GM23338 (cell line): ENCODE measurements around the gene ADGRG7. TPM values are rescaled to one million over a fixed set of nuclear protein-coding genes. Genes with fewer than 3 reads are reported as not detected.

Experiments
- ATAC-seq: fragments of 200-7000 bp; cut with Tn5 transposase; 3 replicates; pipeline ENCODE4 v1.9.1; 2020
- DNase-seq: peaks from one replicate; pipeline ENCODE4 v3.0.0-alpha.2; 2015; ENCODE audit warnings: low spot score
- H2AFZ ChIP-seq: fragments of 200-600 bp; sonication (generic); 2 replicates; pipeline ENCODE4 v1.8.0; 2016; ENCODE audit warnings: antibody characterized with exemption, mild to moderate bottlenecking, moderate library complexity
- H3F3A ChIP-seq: fragments of 200-600 bp; sonication (generic); replicated peaks from 2 replicates; pipeline ENCODE4 v1.8.0; 2017; ENCODE audit warnings: antibody characterized with exemption, mixed run types, low read depth
- H3K27ac ChIP-seq: fragments of 200-600 bp; sonication (generic); 2 replicates; pipeline ENCODE4 v1.6.1; 2016; ENCODE audit warnings: low read depth
- H3K27me3 ChIP-seq: fragments of 200-600 bp; sonication (generic); 2 replicates; pipeline ENCODE4 v1.8.0; 2016; ENCODE audit warnings: mild to moderate bottlenecking, mixed run types, moderate library complexity; ENCODE audit not compliant: insufficient read depth
- H3K36me3 ChIP-seq: fragments of 200-600 bp; sonication (generic); 2 replicates; pipeline ENCODE4 v1.8.0; 2016; ENCODE audit warnings: mild to moderate bottlenecking; ENCODE audit not compliant: insufficient read depth
- H3K4me1 ChIP-seq: fragments of 200-600 bp; sonication (generic); 2 replicates; pipeline ENCODE4 v1.8.0; 2016; ENCODE audit warnings: mild to moderate bottlenecking, moderate library complexity; ENCODE audit not compliant: insufficient read depth
- H3K4me2 ChIP-seq: fragments of 200-600 bp; sonication (generic); 2 replicates; pipeline ENCODE4 v1.7.1; 2017; ENCODE audit warnings: mixed run types
- H3K4me3 ChIP-seq: fragments of 200-600 bp; sonication (generic); 2 replicates; pipeline ENCODE4 v1.6.1; 2016; ENCODE audit warnings: mixed run types
- H3K79me2 ChIP-seq: fragments of 200-600 bp; sonication (generic); replicated peaks from 2 replicates; pipeline ENCODE4 v1.8.0; 2017; ENCODE audit warnings: mild to moderate bottlenecking; ENCODE audit not compliant: insufficient read depth
- H3K9me2 ChIP-seq: fragments of 200-600 bp; sonication (generic); 2 replicates; pipeline ENCODE4 v1.8.0; 2017; ENCODE audit not compliant: insufficient read depth
- H4K20me1 ChIP-seq: fragments of 200-600 bp; sonication (generic); replicated peaks from 2 replicates; pipeline ENCODE4 v1.8.0; 2017; ENCODE audit warnings: mild to moderate bottlenecking; ENCODE audit not compliant: insufficient read depth
- H3K27ac Mint-ChIP-seq: 2 replicates; pipeline ENCODE4 v1.8.0; 2020; ENCODE audit warnings: inconsistent platforms, mild to moderate bottlenecking, moderate library complexity, mixed read lengths
- H3K27me3 Mint-ChIP-seq: 3 replicates; pipeline ENCODE4 v1.8.0; 2022; ENCODE audit warnings: low read depth, mild to moderate bottlenecking, moderate library complexity, mixed read lengths, inconsistent platforms; ENCODE audit not compliant: insufficient read depth, poor library complexity
- H3K36me3 Mint-ChIP-seq: 3 replicates; pipeline ENCODE4 v1.8.0; 2021; ENCODE audit warnings: low read depth, mild to moderate bottlenecking, inconsistent platforms, moderate library complexity, mixed read lengths
- H3K4me1 Mint-ChIP-seq: 3 replicates; pipeline ENCODE4 v1.8.0; 2020; ENCODE audit warnings: mild to moderate bottlenecking, inconsistent platforms, mixed read lengths
- H3K4me3 Mint-ChIP-seq: 3 replicates; pipeline ENCODE4 v1.8.0; 2021; ENCODE audit warnings: moderate library complexity, mild to moderate bottlenecking, inconsistent platforms, mixed read lengths
- H3K9me3 Mint-ChIP-seq: 3 replicates; pipeline ENCODE4 v1.8.0; 2020; ENCODE audit warnings: moderate library complexity, mild to moderate bottlenecking, inconsistent platforms, mixed read lengths
- CREB1 ChIP-seq: fragments of 250-450 bp; sonication (Bioruptor Pico); IDR thresholded peaks from 2 replicates; pipeline ENCODE4 v1.5.0; 2020; ENCODE audit warnings: low read depth, mild to moderate bottlenecking, moderate library complexity
- JUNB ChIP-seq: IDR thresholded peaks from one replicate; pipeline ENCODE4 v1.6.1; 2016; ENCODE audit warnings: antibody characterized with exemption; ENCODE audit not compliant: unreplicated experiment
- POLR2AphosphoS5 ChIP-seq: IDR thresholded peaks from 2 replicates; pipeline ENCODE4 v1.6.1; 2016; ENCODE audit warnings: antibody characterized with exemption, low read depth
- ZNF114 ChIP-seq: fragments of 250-450 bp; sonication (Bioruptor Pico); IDR thresholded peaks from 2 replicates; pipeline ENCODE4 v1.5.0; 2020; ENCODE audit warnings: mild to moderate bottlenecking, moderate library complexity
- ZNF331 ChIP-seq: fragments of 250-450 bp; sonication (Bioruptor Pico); IDR thresholded peaks from 2 replicates; pipeline ENCODE4 v1.5.0; 2020; ENCODE audit warnings: low read depth, mild to moderate bottlenecking, moderate library complexity
- polyA plus RNA-seq: library from polyadenylated mRNA; unstranded; fragments of >200 nt; fragmentation: Nextera tagmentation; extraction: Ambion mirVana; gene quantifications from 2 replicates; pipeline ENCODE4 v1.2.1, GENCODE V29; 2016
- total RNA-seq: library from RNA; depleted of rRNA; stranded (reverse); fragments of >200 nt; shearing (Covaris generic); gene quantifications from 2 replicates; pipeline ENCODE4 v1.2.3, GENCODE V29; 2014
- TF ChIP-seq, protein P1 (sequence below): IDR thresholded peaks from one replicate; pipeline ENCODE4 v1.6.1; 2018; ENCODE audit warnings: antibody characterized with exemption; ENCODE audit not compliant: unreplicated experiment
- TF ChIP-seq, protein P2 (sequence below): IDR thresholded peaks from 2 replicates; pipeline ENCODE4 v1.6.1; 2016; ENCODE audit warnings: antibody characterized with exemption
- TF ChIP-seq, protein P3 (sequence below): fragments of 250-450 bp; sonication (Bioruptor Pico); IDR thresholded peaks from 2 replicates; pipeline ENCODE4 v1.5.0; 2020; ENCODE audit warnings: mild to moderate bottlenecking, moderate library complexity
- TF ChIP-seq, protein P4 (sequence below), 2 experiments: fragments of 200-600 bp in 1 of 2; sonication (generic) in 1 of 2; conservative IDR thresholded peaks; 2 replicates each; pipeline versions ENCODE4 v1.5.1 to v1.6.1; 2016 to 2017; ENCODE audit warnings: antibody characterized with exemption in 2 of 2, low read depth in 2 of 2, mild to moderate bottlenecking in 2 of 2, moderate library complexity in 1 of 2

ADGRG7 gene
- total and polyA plus RNA-seq, 2 experiments from 2014 or later: not detected

DNA sequence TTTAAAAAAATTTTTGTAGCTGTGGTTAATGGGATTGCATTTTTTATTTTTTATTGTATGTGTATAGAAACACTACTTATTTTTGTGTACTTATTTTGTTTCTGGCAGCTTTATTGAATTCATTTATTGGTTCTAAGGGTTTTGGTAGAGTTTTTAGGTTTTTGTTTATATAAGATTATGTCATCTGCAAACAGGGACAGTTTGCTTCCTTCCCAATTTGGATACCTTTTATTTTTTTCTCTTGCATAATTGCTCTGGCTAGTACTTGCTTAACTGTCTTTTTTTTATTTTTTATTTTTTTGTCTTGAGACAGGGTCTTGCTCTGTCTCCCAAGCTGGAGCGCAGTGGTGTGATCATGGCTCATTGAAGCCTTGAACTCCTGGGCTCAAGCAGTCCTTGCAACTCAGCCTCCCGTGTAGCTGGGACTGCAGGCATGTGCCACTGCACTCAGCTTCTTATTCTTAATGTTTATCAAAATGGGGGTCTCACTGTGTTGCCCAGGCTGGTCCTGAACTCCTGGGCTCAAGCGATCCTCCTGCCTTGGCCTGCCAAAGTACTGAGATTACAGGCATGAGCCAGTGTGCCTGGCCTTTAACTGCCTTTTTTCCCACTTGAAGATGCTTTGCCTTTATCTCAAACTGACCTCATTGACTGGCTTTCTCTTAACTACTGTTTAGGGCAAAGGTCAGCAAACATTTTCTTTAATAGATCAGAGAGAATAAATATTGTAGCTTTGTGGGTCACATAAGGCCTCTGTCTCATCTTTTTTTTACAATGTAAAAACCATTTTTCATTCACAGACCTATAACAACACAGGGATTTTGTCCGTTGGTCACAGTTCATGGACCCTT, 108.5 kb downstream of the ADGRG7 start:
- Histone ChIP-seq H2AFZ (no peak overlapping the region), H3K9me2 (no peaks in the 10 kb centered on the region), H4K20me1 (peaks cover 19% of the 10 kb centered on the region), H3K4me3 (no peak overlapping the region), H3K79me2 (peaks cover 88% of the 10 kb centered on the region), H3F3A (no peaks in the 10 kb centered on the region), H3K4me1 (no peaks in the 10 kb centered on the region), H3K27ac (no peak overlapping the region), H3K4me2 (no peak overlapping the region), H3K27me3 (no peaks in the 10 kb centered on the region), H3K36me3 (peaks cover 19% of the 10 kb centered on the region; the same call in 1 of the 2 replicates)
- no peaks in the 10 kb centered on the region for H3K9me3 Mint-ChIP-seq
- peaks cover 14% of the 10 kb centered on the region; the same call in 2 of the 3 replicates for H3K4me1 Mint-ChIP-seq
- H3K36me3 Mint-ChIP-seq: peaks cover 79% of the 10 kb centered on the region
- H3K4me3 Mint-ChIP-seq: no peak overlapping the region
- TF ChIP-seq, protein P1, sequence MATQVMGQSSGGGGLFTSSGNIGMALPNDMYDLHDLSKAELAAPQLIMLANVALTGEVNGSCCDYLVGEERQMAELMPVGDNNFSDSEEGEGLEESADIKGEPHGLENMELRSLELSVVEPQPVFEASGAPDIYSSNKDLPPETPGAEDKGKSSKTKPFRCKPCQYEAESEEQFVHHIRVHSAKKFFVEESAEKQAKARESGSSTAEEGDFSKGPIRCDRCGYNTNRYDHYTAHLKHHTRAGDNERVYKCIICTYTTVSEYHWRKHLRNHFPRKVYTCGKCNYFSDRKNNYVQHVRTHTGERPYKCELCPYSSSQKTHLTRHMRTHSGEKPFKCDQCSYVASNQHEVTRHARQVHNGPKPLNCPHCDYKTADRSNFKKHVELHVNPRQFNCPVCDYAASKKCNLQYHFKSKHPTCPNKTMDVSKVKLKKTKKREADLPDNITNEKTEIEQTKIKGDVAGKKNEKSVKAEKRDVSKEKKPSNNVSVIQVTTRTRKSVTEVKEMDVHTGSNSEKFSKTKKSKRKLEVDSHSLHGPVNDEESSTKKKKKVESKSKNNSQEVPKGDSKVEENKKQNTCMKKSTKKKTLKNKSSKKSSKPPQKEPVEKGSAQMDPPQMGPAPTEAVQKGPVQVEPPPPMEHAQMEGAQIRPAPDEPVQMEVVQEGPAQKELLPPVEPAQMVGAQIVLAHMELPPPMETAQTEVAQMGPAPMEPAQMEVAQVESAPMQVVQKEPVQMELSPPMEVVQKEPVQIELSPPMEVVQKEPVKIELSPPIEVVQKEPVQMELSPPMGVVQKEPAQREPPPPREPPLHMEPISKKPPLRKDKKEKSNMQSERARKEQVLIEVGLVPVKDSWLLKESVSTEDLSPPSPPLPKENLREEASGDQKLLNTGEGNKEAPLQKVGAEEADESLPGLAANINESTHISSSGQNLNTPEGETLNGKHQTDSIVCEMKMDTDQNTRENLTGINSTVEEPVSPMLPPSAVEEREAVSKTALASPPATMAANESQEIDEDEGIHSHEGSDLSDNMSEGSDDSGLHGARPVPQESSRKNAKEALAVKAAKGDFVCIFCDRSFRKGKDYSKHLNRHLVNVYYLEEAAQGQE: no peak
- TF ChIP-seq ZNF331 (CRISPR knock-in tag): no peak
- TF ChIP-seq POLR2AphosphoS5: no peak
- TF ChIP-seq, protein P2, sequence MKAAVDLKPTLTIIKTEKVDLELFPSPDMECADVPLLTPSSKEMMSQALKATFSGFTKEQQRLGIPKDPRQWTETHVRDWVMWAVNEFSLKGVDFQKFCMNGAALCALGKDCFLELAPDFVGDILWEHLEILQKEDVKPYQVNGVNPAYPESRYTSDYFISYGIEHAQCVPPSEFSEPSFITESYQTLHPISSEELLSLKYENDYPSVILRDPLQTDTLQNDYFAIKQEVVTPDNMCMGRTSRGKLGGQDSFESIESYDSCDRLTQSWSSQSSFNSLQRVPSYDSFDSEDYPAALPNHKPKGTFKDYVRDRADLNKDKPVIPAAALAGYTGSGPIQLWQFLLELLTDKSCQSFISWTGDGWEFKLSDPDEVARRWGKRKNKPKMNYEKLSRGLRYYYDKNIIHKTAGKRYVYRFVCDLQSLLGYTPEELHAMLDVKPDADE: no peak
- no peak for TF ChIP-seq JUNB
- TF ChIP-seq, protein P3, sequence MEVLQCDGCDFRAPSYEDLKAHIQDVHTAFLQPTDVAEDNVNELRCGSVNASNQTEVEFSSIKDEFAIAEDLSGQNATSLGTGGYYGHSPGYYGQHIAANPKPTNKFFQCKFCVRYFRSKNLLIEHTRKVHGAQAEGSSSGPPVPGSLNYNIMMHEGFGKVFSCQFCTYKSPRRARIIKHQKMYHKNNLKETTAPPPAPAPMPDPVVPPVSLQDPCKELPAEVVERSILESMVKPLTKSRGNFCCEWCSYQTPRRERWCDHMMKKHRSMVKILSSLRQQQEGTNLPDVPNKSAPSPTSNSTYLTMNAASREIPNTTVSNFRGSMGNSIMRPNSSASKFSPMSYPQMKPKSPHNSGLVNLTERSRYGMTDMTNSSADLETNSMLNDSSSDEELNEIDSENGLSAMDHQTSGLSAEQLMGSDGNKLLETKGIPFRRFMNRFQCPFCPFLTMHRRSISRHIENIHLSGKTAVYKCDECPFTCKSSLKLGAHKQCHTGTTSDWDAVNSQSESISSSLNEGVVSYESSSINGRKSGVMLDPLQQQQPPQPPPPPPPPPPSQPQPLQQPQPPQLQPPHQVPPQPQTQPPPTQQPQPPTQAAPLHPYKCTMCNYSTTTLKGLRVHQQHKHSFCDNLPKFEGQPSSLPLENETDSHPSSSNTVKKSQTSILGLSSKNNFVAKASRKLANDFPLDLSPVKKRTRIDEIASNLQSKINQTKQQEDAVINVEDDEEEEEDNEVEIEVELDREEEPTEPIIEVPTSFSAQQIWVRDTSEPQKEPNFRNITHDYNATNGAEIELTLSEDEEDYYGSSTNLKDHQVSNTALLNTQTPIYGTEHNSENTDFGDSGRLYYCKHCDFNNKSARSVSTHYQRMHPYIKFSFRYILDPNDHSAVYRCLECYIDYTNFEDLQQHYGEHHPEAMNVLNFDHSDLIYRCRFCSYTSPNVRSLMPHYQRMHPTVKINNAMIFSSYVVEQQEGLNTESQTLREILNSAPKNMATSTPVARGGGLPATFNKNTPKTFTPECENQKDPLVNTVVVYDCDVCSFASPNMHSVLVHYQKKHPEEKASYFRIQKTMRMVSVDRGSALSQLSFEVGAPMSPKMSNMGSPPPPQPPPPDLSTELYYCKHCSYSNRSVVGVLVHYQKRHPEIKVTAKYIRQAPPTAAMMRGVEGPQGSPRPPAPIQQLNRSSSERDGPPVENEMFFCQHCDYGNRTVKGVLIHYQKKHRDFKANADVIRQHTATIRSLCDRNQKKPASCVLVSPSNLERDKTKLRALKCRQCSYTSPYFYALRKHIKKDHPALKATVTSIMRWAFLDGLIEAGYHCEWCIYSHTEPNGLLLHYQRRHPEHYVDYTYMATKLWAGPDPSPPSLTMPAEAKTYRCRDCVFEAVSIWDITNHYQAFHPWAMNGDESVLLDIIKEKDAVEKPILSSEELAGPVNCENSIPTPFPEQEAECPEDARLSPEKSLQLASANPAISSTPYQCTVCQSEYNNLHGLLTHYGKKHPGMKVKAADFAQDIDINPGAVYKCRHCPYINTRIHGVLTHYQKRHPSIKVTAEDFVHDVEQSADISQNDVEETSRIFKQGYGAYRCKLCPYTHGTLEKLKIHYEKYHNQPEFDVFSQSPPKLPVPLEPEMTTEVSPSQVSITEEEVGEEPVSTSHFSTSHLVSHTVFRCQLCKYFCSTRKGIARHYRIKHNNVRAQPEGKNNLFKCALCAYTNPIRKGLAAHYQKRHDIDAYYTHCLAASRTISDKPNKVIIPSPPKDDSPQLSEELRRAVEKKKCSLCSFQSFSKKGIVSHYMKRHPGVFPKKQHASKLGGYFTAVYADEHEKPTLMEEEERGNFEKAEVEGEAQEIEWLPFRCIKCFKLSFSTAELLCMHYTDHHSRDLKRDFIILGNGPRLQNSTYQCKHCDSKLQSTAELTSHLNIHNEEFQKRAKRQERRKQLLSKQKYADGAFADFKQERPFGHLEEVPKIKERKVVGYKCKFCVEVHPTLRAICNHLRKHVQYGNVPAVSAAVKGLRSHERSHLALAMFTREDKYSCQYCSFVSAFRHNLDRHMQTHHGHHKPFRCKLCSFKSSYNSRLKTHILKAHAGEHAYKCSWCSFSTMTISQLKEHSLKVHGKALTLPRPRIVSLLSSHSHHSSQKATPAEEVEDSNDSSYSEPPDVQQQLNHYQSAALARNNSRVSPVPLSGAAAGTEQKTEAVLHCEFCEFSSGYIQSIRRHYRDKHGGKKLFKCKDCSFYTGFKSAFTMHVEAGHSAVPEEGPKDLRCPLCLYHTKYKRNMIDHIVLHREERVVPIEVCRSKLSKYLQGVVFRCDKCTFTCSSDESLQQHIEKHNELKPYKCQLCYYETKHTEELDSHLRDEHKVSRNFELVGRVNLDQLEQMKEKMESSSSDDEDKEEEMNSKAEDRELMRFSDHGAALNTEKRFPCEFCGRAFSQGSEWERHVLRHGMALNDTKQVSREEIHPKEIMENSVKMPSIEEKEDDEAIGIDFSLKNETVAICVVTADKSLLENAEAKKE (CRISPR knock-in tag): no peak
- TF ChIP-seq, protein P4, sequence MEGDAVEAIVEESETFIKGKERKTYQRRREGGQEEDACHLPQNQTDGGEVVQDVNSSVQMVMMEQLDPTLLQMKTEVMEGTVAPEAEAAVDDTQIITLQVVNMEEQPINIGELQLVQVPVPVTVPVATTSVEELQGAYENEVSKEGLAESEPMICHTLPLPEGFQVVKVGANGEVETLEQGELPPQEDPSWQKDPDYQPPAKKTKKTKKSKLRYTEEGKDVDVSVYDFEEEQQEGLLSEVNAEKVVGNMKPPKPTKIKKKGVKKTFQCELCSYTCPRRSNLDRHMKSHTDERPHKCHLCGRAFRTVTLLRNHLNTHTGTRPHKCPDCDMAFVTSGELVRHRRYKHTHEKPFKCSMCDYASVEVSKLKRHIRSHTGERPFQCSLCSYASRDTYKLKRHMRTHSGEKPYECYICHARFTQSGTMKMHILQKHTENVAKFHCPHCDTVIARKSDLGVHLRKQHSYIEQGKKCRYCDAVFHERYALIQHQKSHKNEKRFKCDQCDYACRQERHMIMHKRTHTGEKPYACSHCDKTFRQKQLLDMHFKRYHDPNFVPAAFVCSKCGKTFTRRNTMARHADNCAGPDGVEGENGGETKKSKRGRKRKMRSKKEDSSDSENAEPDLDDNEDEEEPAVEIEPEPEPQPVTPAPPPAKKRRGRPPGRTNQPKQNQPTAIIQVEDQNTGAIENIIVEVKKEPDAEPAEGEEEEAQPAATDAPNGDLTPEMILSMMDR (conservative IDR thresholded peaks at IDR 0.05; ENCODE audit: low read depth in 2 of 2): no peak
- no peak for TF ChIP-seq CREB1 (CRISPR knock-in tag)
- TF ChIP-seq ZNF114 (CRISPR knock-in tag): no peak
- DNase-seq (no peak), ATAC-seq (no peak)
- no peak overlapping the region for H3K27ac Mint-ChIP-seq
- H3K27me3 Mint-ChIP-seq: no peaks in the 10 kb centered on the region
